ENCODE measurements around the gene ZNF43.
A peak's percentile ranks its signal among the peaks of the same experiment; 100 is the strongest.
"Not testable (repeated sequence)": the region's sequence is repeated elsewhere in the genome, so short reads cannot be mapped to it uniquely, and the experiment has no call there.

The ZNF43 gene

GRCh38 chr19:21789466-21790085 lies 46.4 kb downstream of the ZNF43 start:
- no peak overlapping the region for H3K9ac ChIP-seq (ENCODE audit: low read length)
- H3K27me3 ChIP-seq (ENCODE audit: control insufficient read depth, insufficient read depth, low read length): no peaks in the 10 kb centered on the region
- H3K4me1 ChIP-seq (ENCODE audit: control insufficient read depth, low read depth, low read length): no peaks in the 10 kb centered on the region
- no peak overlapping the region for H3K27ac ChIP-seq (ENCODE audit: low read length)
- H3K9me3 ChIP-seq (ENCODE audit: control insufficient read depth, low read depth, low read length): peaks cover 41% of the 10 kb centered on the region
- H3K36me3 ChIP-seq (ENCODE audit: control insufficient read depth, low read depth, low read length): no peaks in the 10 kb centered on the region
- H3K4me3 ChIP-seq (ENCODE audit: low read length): no peak overlapping the region

- no peaks in the 10 kb centered on the region for H3K36me3 ChIP-seq (ENCODE audit: control insufficient read depth, low read depth, low read length)
- H3K27me3 ChIP-seq (ENCODE audit: control insufficient read depth, insufficient read depth, low read length): no peaks in the 10 kb centered on the region
- H3K9ac ChIP-seq (ENCODE audit: low read length): no peak overlapping the region
- H3K4me1 ChIP-seq (ENCODE audit: control insufficient read depth, low read depth, low read length): no peaks in the 10 kb centered on the region
- peaks cover 34% of the 10 kb centered on the region for H3K9me3 ChIP-seq (ENCODE audit: control insufficient read depth, low read depth, low read length)
- no peak overlapping the region for H3K27ac ChIP-seq (ENCODE audit: low read length)
- H3K4me3 ChIP-seq (ENCODE audit: low read length): no peak overlapping the region
These were observed 49.0 kb downstream of the ZNF43 start for GRCh38 chr19:21786936-21787335.

GRCh38 chr19:21775792-21776191 lies 60.2 kb downstream of the ZNF43 start:
- H3K4me3 ChIP-seq (ENCODE audit: low read length); H3K27ac ChIP-seq (ENCODE audit: low read length); H3K27me3 ChIP-seq (ENCODE audit: control insufficient read depth, insufficient read depth, low read length); H3K36me3 ChIP-seq (ENCODE audit: control insufficient read depth, low read depth, low read length); H3K4me1 ChIP-seq (ENCODE audit: control insufficient read depth, low read depth, low read length); H3K9ac ChIP-seq (ENCODE audit: low read length): not testable (repeated sequence)
- H3K9me3 ChIP-seq (ENCODE audit: control insufficient read depth, low read depth, low read length): peaks cover 19% of the 10 kb centered on the region

- Histone ChIP-seq H3K9me3 (ENCODE audit: control insufficient read depth, low read depth, low read length) (peaks cover 5% of the 10 kb centered on the region), H3K4me3 (ENCODE audit: low read length) (peak within 1 kb of the TSS; percentile 89), H3K36me3 (ENCODE audit: control insufficient read depth, low read depth, low read length) (peaks cover 21% of the 10 kb centered on the region), H3K27ac (ENCODE audit: low read length) (peak within 1 kb of the TSS; percentile 63), H3K4me1 (ENCODE audit: control insufficient read depth, low read depth, low read length) (no peaks in the 10 kb centered on the region), H3K9ac (ENCODE audit: low read length) (peak within 1 kb of the TSS; percentile 90), H3K27me3 (ENCODE audit: control insufficient read depth, insufficient read depth, low read length) (no peaks in the 10 kb centered on the region)
These were observed 68.7 kb downstream of the ZNF43 start, which contains the start of gene ZNF100 for GRCh38 chr19:21767065-21767800. Gene ZNF100, minus strand, starts transcription at chr19:21767579. Its CDS starts 150 bp downstream, at chr19:21767429.

- peak overlapping the region; percentile 90 for H3K9ac ChIP-seq (ENCODE audit: low read length)
- not testable (repeated sequence) for H3K27me3 ChIP-seq (ENCODE audit: control insufficient read depth, insufficient read depth, low read length); H3K4me1 ChIP-seq (ENCODE audit: control insufficient read depth, low read depth, low read length); H3K9me3 ChIP-seq (ENCODE audit: control insufficient read depth, low read depth, low read length)
- H3K36me3 ChIP-seq (ENCODE audit: control insufficient read depth, low read depth, low read length): peaks cover 27% of the 10 kb centered on the region
- peak overlapping the region; percentile 63 for H3K27ac ChIP-seq (ENCODE audit: low read length)
- peak overlapping the region; percentile 89 for H3K4me3 ChIP-seq (ENCODE audit: low read length)
These were observed 69.3 kb downstream of the ZNF43 start for GRCh38 chr19:21766705-21767064.

GRCh38 chr19:21765151-21765550 lies 70.8 kb downstream of the ZNF43 start:
- no peak overlapping the region for H3K27ac ChIP-seq (ENCODE audit: low read length)
- no peak overlapping the region for H3K4me3 ChIP-seq (ENCODE audit: low read length)
- no peaks in the 10 kb centered on the region for H3K27me3 ChIP-seq (ENCODE audit: control insufficient read depth, insufficient read depth, low read length)
- H3K9ac ChIP-seq (ENCODE audit: low read length): no peak overlapping the region
- H3K36me3 ChIP-seq (ENCODE audit: control insufficient read depth, low read depth, low read length): peaks cover 38% of the 10 kb centered on the region
- peaks cover 14% of the 10 kb centered on the region for H3K9me3 ChIP-seq (ENCODE audit: control insufficient read depth, low read depth, low read length)
- H3K4me1 ChIP-seq (ENCODE audit: control insufficient read depth, low read depth, low read length): no peaks in the 10 kb centered on the region

GRCh38 chr19:21761547-21761946 lies 74.4 kb downstream of the ZNF43 start:
- H3K27me3 ChIP-seq (ENCODE audit: control insufficient read depth, insufficient read depth, low read length); H3K4me1 ChIP-seq (ENCODE audit: control insufficient read depth, low read depth, low read length); H3K4me3 ChIP-seq (ENCODE audit: low read length); H3K9ac ChIP-seq (ENCODE audit: low read length); H3K27ac ChIP-seq (ENCODE audit: low read length); H3K9me3 ChIP-seq (ENCODE audit: control insufficient read depth, low read depth, low read length): not testable (repeated sequence)
- peaks cover 51% of the 10 kb centered on the region for H3K36me3 ChIP-seq (ENCODE audit: control insufficient read depth, low read depth, low read length)

GRCh38 chr19:21758296-21758695 lies 77.7 kb downstream of the ZNF43 start:
- H3K27ac ChIP-seq (ENCODE audit: low read length): no peak overlapping the region
- no peak overlapping the region for H3K4me3 ChIP-seq (ENCODE audit: low read length)
- H3K36me3 ChIP-seq (ENCODE audit: control insufficient read depth, low read depth, low read length): peaks cover 36% of the 10 kb centered on the region
- no peaks in the 10 kb centered on the region for H3K27me3 ChIP-seq (ENCODE audit: control insufficient read depth, insufficient read depth, low read length)
- H3K4me1 ChIP-seq (ENCODE audit: control insufficient read depth, low read depth, low read length): no peaks in the 10 kb centered on the region
- peaks cover 9% of the 10 kb centered on the region for H3K9me3 ChIP-seq (ENCODE audit: control insufficient read depth, low read depth, low read length)
- no peak overlapping the region for H3K9ac ChIP-seq (ENCODE audit: low read length)

- H3K9ac ChIP-seq (ENCODE audit: low read length); H3K4me3 ChIP-seq (ENCODE audit: low read length); H3K27ac ChIP-seq (ENCODE audit: low read length); H3K9me3 ChIP-seq (ENCODE audit: control insufficient read depth, low read depth, low read length); H3K4me1 ChIP-seq (ENCODE audit: control insufficient read depth, low read depth, low read length); H3K27me3 ChIP-seq (ENCODE audit: control insufficient read depth, insufficient read depth, low read length): not testable (repeated sequence)
- H3K36me3 ChIP-seq (ENCODE audit: control insufficient read depth, low read depth, low read length): peaks cover 21% of the 10 kb centered on the region
These were observed 80.4 kb downstream of the ZNF43 start for GRCh38 chr19:21755555-21755954.

All from iPS-18a (cell line).